IMR-90 (cell line): ENCODE measurements around the gene HDAC9. TPM values are rescaled to one million over a fixed set of nuclear protein-coding genes. Genes with fewer than 3 reads are reported as not detected.

Experiments
- ATAC-seq: fragments of 200-7000 bp; cut with Tn5 transposase; 2 replicates; pipeline ENCODE4 v1.9.1; 2020; ENCODE audit warnings: low read depth, mild to moderate bottlenecking, moderate library complexity
- BruUV-seq: library from RNA; stranded (reverse); fragments of 400-500 nt; replicated peaks from 2 replicates; lab custom pipeline; 2021; lab: Mats Ljungman, UMichigan
- CTCF ChIA-PET: fragments of 300-600 bp; formaldehyde crosslinking; extraction: SDS; loops from one replicate; lab custom pipeline; 2021; ENCODE audit warnings: antibody characterized with exemption; lab: Yijun Ruan, JAX
- POLR2A ChIA-PET: fragments of 300-600 bp; sonication (Branson Sonifier 250); formaldehyde crosslinking; loops from one replicate; lab custom pipeline; 2022; ENCODE audit warnings: antibody characterized with exemption; ENCODE audit not compliant: unreplicated experiment; lab: Charles Lee
- DNase-seq: peaks from one replicate; pipeline ENCODE4 v3.0.0; 2013
- H2AFZ ChIP-seq: replicated peaks from 2 replicates; pipeline ENCODE3; 2013; ENCODE audit warnings: low read length, mild to moderate bottlenecking; ENCODE audit not compliant: poor library complexity
- H2AK5ac ChIP-seq: 2 replicates; pipeline ENCODE4 v1.6.1; 2013; ENCODE audit warnings: low read depth, low read length, inconsistent platforms
- H2AK9ac ChIP-seq: replicated peaks from 2 replicates; pipeline ENCODE3; 2013; ENCODE audit warnings: mild to moderate bottlenecking, low read depth, low read length, moderate library complexity; ENCODE audit not compliant: poor library complexity
- H2BK120ac ChIP-seq: 2 replicates; pipeline ENCODE4 v1.6.1; 2013; ENCODE audit warnings: low read depth, low read length, inconsistent platforms
- H2BK15ac ChIP-seq: 3 replicates; pipeline ENCODE4 v1.6.1; 2013; ENCODE audit warnings: low read depth, low read length, inconsistent platforms
- H2BK20ac ChIP-seq: 2 replicates; pipeline ENCODE4 v1.6.1; 2013; ENCODE audit warnings: low read depth, mild to moderate bottlenecking, inconsistent platforms, low read length, moderate library complexity
- H2BK5ac ChIP-seq: 2 replicates; pipeline ENCODE4 v1.6.1; 2013; ENCODE audit warnings: mild to moderate bottlenecking, low read depth, low read length, inconsistent platforms; ENCODE audit not compliant: poor library complexity, severe bottlenecking
- H3K14ac ChIP-seq: replicated peaks from 2 replicates; pipeline ENCODE4 v1.6.1; 2013; ENCODE audit warnings: low read depth, low read length, inconsistent platforms
- H3K18ac ChIP-seq: 2 replicates; pipeline ENCODE4 v1.6.1; 2013; ENCODE audit warnings: low read depth, low read length, control low read depth
- H3K23ac ChIP-seq: 2 replicates; pipeline ENCODE4 v1.6.1; 2013; ENCODE audit warnings: low read depth, low read length, inconsistent platforms
- H3K27ac ChIP-seq: 2 replicates; pipeline ENCODE4 v1.5.1; 2013; ENCODE audit warnings: mild to moderate bottlenecking, control low read depth, low read length; ENCODE audit not compliant: insufficient read depth
- H3K27me3 ChIP-seq: 2 replicates; pipeline ENCODE4 v1.6.1; 2013; ENCODE audit warnings: low read length; ENCODE audit not compliant: control insufficient read depth, insufficient read depth
- H3K36me3 ChIP-seq: 2 replicates; pipeline ENCODE4 v1.6.1; 2013; ENCODE audit warnings: low read length, mixed read lengths; ENCODE audit not compliant: control insufficient read depth, insufficient read depth
- H3K4ac ChIP-seq: 2 replicates; pipeline ENCODE4 v1.6.1; 2013; ENCODE audit warnings: low read depth, low read length, inconsistent platforms
- H3K4me1 ChIP-seq: 2 replicates; pipeline ENCODE4 v1.6.1; 2013; ENCODE audit warnings: low read length, mixed read lengths; ENCODE audit not compliant: control insufficient read depth, insufficient read depth
- H3K4me2 ChIP-seq: 2 replicates; pipeline ENCODE4 v1.6.1; 2013; ENCODE audit warnings: low read depth, mild to moderate bottlenecking, control low read depth, low read length, moderate library complexity
- H3K4me3 ChIP-seq: 2 replicates; pipeline ENCODE4 v1.5.1; 2013; ENCODE audit warnings: low read depth, mild to moderate bottlenecking, control low read depth, low read length, moderate library complexity; ENCODE audit not compliant: insufficient read depth
- H3K56ac ChIP-seq: 2 replicates; pipeline ENCODE4 v1.6.1; 2013; ENCODE audit warnings: low read length, inconsistent platforms; ENCODE audit not compliant: insufficient read depth; ENCODE audit errors: extremely low read depth
- H3K79me1 ChIP-seq, 2 experiments: 2 replicates each; pipeline ENCODE4 v1.6.1; 2013; ENCODE audit warnings: low read length in 2 of 2, inconsistent platforms in 1 of 2, low read depth in 1 of 2
- H3K9ac ChIP-seq: 2 replicates; pipeline ENCODE4 v1.6.1; 2013; ENCODE audit warnings: low read depth, low read length, control low read depth
- H3K9me1 ChIP-seq: 2 replicates; pipeline ENCODE4 v1.6.1; 2013; ENCODE audit warnings: low read length, inconsistent platforms; ENCODE audit not compliant: insufficient read depth
- H3K9me3 ChIP-seq: 2 replicates; pipeline ENCODE4 v1.6.1; 2013; ENCODE audit warnings: low read length; ENCODE audit not compliant: control insufficient read depth, insufficient read depth
- H4K20me1 ChIP-seq: 2 replicates; pipeline ENCODE4 v1.6.1; 2013; ENCODE audit warnings: low read length, inconsistent platforms; ENCODE audit not compliant: insufficient read depth
- H4K5ac ChIP-seq: 2 replicates; pipeline ENCODE4 v1.6.1; 2013; ENCODE audit warnings: mild to moderate bottlenecking, low read depth, low read length, control low read depth
- H4K8ac ChIP-seq, 2 experiments: 2 replicates each; pipeline ENCODE4 v1.6.1; 2013; ENCODE audit warnings: low read depth in 2 of 2, low read length in 2 of 2, control low read depth in 1 of 2, inconsistent platforms in 1 of 2
- H4K91ac ChIP-seq: 2 replicates; pipeline ENCODE4 v1.6.1; 2013; ENCODE audit warnings: low read depth, low read length, inconsistent platforms; ENCODE audit not compliant: insufficient read depth
- BHLHE40 ChIP-seq: fragments of 150-350 bp; IDR thresholded peaks from 2 replicates; pipeline ENCODE4 v1.6.1; 2016; ENCODE audit warnings: mild to moderate bottlenecking, low read depth, low read length
- CEBPB ChIP-seq: IDR thresholded peaks from 2 replicates; pipeline ENCODE4 v1.6.1; 2012; ENCODE audit warnings: low read depth, low read length, improper control_type of control experiment
- CHD1 ChIP-seq: IDR thresholded peaks from 2 replicates; pipeline ENCODE4 v1.6.1; 2012; ENCODE audit warnings: low read depth, low read length, improper control_type of control experiment
- CTCF ChIP-seq: conservative IDR thresholded peaks from 2 replicates; pipeline ENCODE4 v1.5.1; 2012; ENCODE audit warnings: mild to moderate bottlenecking, low read depth, low read length, improper control_type of control experiment
- ELK1 ChIP-seq: fragments of 150-350 bp; IDR thresholded peaks from 2 replicates; pipeline ENCODE4 v1.6.1; 2016; ENCODE audit warnings: low read depth, mild to moderate bottlenecking, low read length, moderate library complexity, borderline replicate concordance
- FOS ChIP-seq: fragments of 150-350 bp; IDR thresholded peaks from 2 replicates; pipeline ENCODE4 v1.6.1; 2016; ENCODE audit warnings: low read depth, low read length
- MAFK ChIP-seq: IDR thresholded peaks from 2 replicates; pipeline ENCODE4 v1.6.1; 2012; ENCODE audit warnings: low read depth, low read length, improper control_type of control experiment
- MAZ ChIP-seq: IDR thresholded peaks from 2 replicates; pipeline ENCODE4 v1.6.1; 2012; ENCODE audit warnings: low read depth, mild to moderate bottlenecking, low read length, improper control_type of control experiment, moderate library complexity, borderline replicate concordance
- MXI1 ChIP-seq: IDR thresholded peaks from 2 replicates; pipeline ENCODE4 v1.6.1; 2012; ENCODE audit warnings: low read depth, mild to moderate bottlenecking, low read length, moderate library complexity, borderline replicate concordance
- NFE2L2 ChIP-seq: fragments of 150-350 bp; IDR thresholded peaks from 2 replicates; pipeline ENCODE4 v1.6.1; 2016; ENCODE audit warnings: low read depth, mild to moderate bottlenecking, low read length
- POLR2A ChIP-seq: IDR thresholded peaks from 2 replicates; pipeline ENCODE4 v1.6.1; 2012; ENCODE audit warnings: mild to moderate bottlenecking, low read depth, low read length
- RAD21 ChIP-seq: IDR thresholded peaks from 2 replicates; pipeline ENCODE4 v1.6.1; 2012; ENCODE audit warnings: low read length, improper control_type of control experiment
- RCOR1 ChIP-seq: IDR thresholded peaks from 2 replicates; pipeline ENCODE4 v1.6.1; 2012; ENCODE audit warnings: mild to moderate bottlenecking, low read length, improper control_type of control experiment; ENCODE audit not compliant: insufficient replicate concordance
- RFX5 ChIP-seq: IDR thresholded peaks from 2 replicates; pipeline ENCODE4 v1.8.0; 2012; ENCODE audit warnings: low read depth, mild to moderate bottlenecking, low read length, moderate library complexity
- SMC3 ChIP-seq: fragments of 150-350 bp; IDR thresholded peaks from 2 replicates; pipeline ENCODE4 v1.6.1; 2016; ENCODE audit warnings: low read depth, mild to moderate bottlenecking, antibody characterized with exemption, low read length, moderate library complexity
- WGBS, 2 experiments: methylation state at CpG; one replicate each; pipeline versions ENCODE4 v1.1.5 to v1.1.7; 2013; ENCODE audit warnings: missing lambda C conversion rate in 2 of 2; ENCODE audit not compliant: insufficient read length in 1 of 2; ENCODE audit errors: extremely low coverage in 2 of 2; 5-methylcytosine and 5-hydroxymethylcytosine counted together
- dilution Hi-C: fragments of 300-500 bp; cut with HindIII; formaldehyde crosslinking; loops from one replicate; pipeline ENCODE4 v1.14.3; 2018; ENCODE audit warnings: low sequenced_read_pairs; ENCODE audit not compliant: unreplicated experiment
- in situ Hi-C: fragments of 300-500 bp; cut with MboI; formaldehyde crosslinking; loops from 3 replicates; pipeline ENCODE4 v1.14.3; 2019; ENCODE audit warnings: low sequenced_read_pairs, inconsistent platforms, mixed read lengths
- intact Hi-C: fragments of 100-400 bp; cut with micrococcal nuclease; formaldehyde crosslinking; loops from 2 replicates; pipeline ENCODE4 v1.10.0; 2022
- polyA plus RNA-seq, 3 experiments: library from polyadenylated mRNA; depleted of rRNA; stranded (reverse); fragments of >200 nt; gene quantifications; 2 replicates each; pipeline ENCODE4 v1.2.3, GENCODE V29; 2012; ENCODE audit warnings: low replicate concordance in 1 of 3
- total RNA-seq: library from RNA; depleted of rRNA; stranded (reverse); fragments of >200 nt; gene quantifications from 2 replicates; pipeline ENCODE4 v1.2.3, GENCODE V29; 2012
- TF ChIP-seq, protein P1 (sequence below): fragments of 150-350 bp; IDR thresholded peaks from 2 replicates; pipeline ENCODE4 v1.6.1; 2017; ENCODE audit warnings: mild to moderate bottlenecking, antibody characterized with exemption, low read length, low read depth

The HDAC9 gene
- total and polyA plus RNA-seq, 2 of the 4 experiments (the other 2 are of a cell fraction): 4.3 to 24.7 TPM

DNA sequence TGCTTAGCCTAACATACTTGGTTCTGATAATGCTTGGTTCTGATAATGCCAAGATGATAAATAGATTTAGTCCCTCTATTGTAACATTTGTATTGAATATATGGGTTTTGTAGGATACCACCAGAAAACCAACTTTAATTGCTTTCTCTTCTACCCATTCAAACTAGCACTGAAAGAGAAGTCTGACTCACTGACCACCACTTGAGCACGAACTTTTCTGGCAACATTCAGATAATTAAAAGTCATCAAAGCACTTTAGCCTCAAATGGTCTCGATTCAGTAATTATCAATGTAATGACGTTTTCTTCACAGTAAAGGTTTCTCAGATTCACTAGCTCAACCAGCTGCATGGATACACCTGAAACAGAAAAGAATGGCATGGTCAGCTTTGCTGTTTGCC, 63.0 kb downstream of the HDAC9 start:
- H3K4me2 ChIP-seq: no peak overlapping the region; the same call in 1 of the 2 replicates
- H3K9ac ChIP-seq: no peak overlapping the region
- no peak overlapping the region for H2AK9ac ChIP-seq
- H4K8ac ChIP-seq: no peak overlapping the region
- dilution Hi-C loops (no loop called here), in situ Hi-C loops (loop anchor here (25.0 kb wide), 1 partner anchor 871 kb away; no protein-coding TSS in a partner anchor), intact Hi-C loops (loop anchor here (10.0 kb wide), 1 partner anchor 1234 kb away; no protein-coding TSS in a partner anchor)
- H2BK20ac ChIP-seq: peak overlapping the region; percentile 42; the same call in 1 of the 2 replicates
- WGBS, 2 experiments: no CpG with 5 or more reads among the region's 3 CpGs
- no peak overlapping the region for H3K4ac ChIP-seq
- H3K56ac ChIP-seq: no peak overlapping the region
- H3K27ac ChIP-seq: no peak overlapping the region
- no peak for TF ChIP-seq RCOR1
- no peak for TF ChIP-seq NFE2L2
- no peak for TF ChIP-seq ELK1
- no peak for TF ChIP-seq CTCF
- TF ChIP-seq, protein P1, sequence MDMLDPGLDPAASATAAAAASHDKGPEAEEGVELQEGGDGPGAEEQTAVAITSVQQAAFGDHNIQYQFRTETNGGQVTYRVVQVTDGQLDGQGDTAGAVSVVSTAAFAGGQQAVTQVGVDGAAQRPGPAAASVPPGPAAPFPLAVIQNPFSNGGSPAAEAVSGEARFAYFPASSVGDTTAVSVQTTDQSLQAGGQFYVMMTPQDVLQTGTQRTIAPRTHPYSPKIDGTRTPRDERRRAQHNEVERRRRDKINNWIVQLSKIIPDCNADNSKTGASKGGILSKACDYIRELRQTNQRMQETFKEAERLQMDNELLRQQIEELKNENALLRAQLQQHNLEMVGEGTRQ: no peak
- no peak for TF ChIP-seq BHLHE40
- TF ChIP-seq MAZ: no peak
- no peak for TF ChIP-seq SMC3
- no peak for TF ChIP-seq RFX5
- TF ChIP-seq MAFK: no peak
- no peak for TF ChIP-seq RAD21
- TF ChIP-seq FOS: no peak
- TF ChIP-seq MXI1: no peak
- TF ChIP-seq CEBPB: no peak
- no peak for TF ChIP-seq POLR2A
- no peak for TF ChIP-seq CHD1
- H4K5ac ChIP-seq: no peak overlapping the region
- H4K20me1 ChIP-seq: no peaks in the 10 kb centered on the region
- H2BK15ac ChIP-seq: 0 out of 3 replicates have a peak overlapping the region, but pooled peaks have one; percentile 21
- H3K79me1 ChIP-seq: 0 out of 4 replicates have a peak, but pooled peaks cover 0 to 8% of the 10 kb centered on the region in 2 experiments
- no peak overlapping the region for H4K91ac ChIP-seq
- H3K27me3 ChIP-seq: no peaks in the 10 kb centered on the region
- peak; percentile 27 for DNase-seq
- peak overlapping the region; percentile 22; the same call in 1 of the 2 replicates for H2BK120ac ChIP-seq
- ChIA-PET CTCF (no interaction called here), POLR2A (no interaction called here)
- H3K36me3 ChIP-seq: no peaks in the 10 kb centered on the region
- no peak overlapping the region for H3K4me3 ChIP-seq
- H2BK5ac ChIP-seq: no peak overlapping the region
- peak overlapping the region; percentile 68 for H3K14ac ChIP-seq
- no peak overlapping the region; the same call in 1 of the 2 replicates for H2AK5ac ChIP-seq
- H2AFZ ChIP-seq: no peak overlapping the region
- no peak overlapping the region; the same call in 1 of the 2 replicates for H3K23ac ChIP-seq
- H3K9me3 ChIP-seq: no peaks in the 10 kb centered on the region
- H3K18ac ChIP-seq: no peak overlapping the region
- peaks cover 3% of the 10 kb centered on the region; the same call in 1 of the 2 replicates for H3K4me1 ChIP-seq
- ATAC-seq: no peak
- peaks cover 8% of the 10 kb centered on the region; the same call in 1 of the 2 replicates for H3K9me1 ChIP-seq
- no TSS peak for BruUV-seq
